Chondrocyte (in vitro differentiated cells): Measurements from ENCODE around the gene NIBAN1. TPM values are rescaled to one million over a fixed set of nuclear protein-coding genes. Genes with fewer than 3 reads are reported as not detected.

ENCODE experiments used
- DNase-seq: peaks from one replicate; pipeline ENCODE4 v3.0.0; 2021; ENCODE audit warnings: mixed read lengths, low spot score
- H3K27ac Mint-ChIP-seq: one replicate; pipeline ENCODE4 v1.8.0; 2021; ENCODE audit warnings: mild to moderate bottlenecking, moderate library complexity, mixed read lengths; ENCODE audit not compliant: unreplicated experiment
- H3K27me3 Mint-ChIP-seq: 2 replicates; pipeline ENCODE4 v1.8.0; 2021; ENCODE audit warnings: low read depth, mixed read lengths
- H3K36me3 Mint-ChIP-seq: 2 replicates; pipeline ENCODE4 v1.8.0; 2021; ENCODE audit warnings: low read depth, mixed read lengths
- H3K4me1 Mint-ChIP-seq: 2 replicates; pipeline ENCODE4 v1.8.0; 2021; ENCODE audit warnings: low read depth, mild to moderate bottlenecking, mixed read lengths
- H3K4me3 Mint-ChIP-seq: one replicate; pipeline ENCODE4 v1.8.0; 2021; ENCODE audit warnings: mild to moderate bottlenecking, moderate library complexity, mixed read lengths; ENCODE audit not compliant: unreplicated experiment
- H3K9me3 Mint-ChIP-seq: 2 replicates; pipeline ENCODE4 v1.8.0; 2021; ENCODE audit warnings: low read depth, mixed read lengths
- CTCF ChIP-seq: fragments of 200-600 bp; sonication (generic); IDR thresholded peaks from 2 replicates; pipeline ENCODE4 v1.5.0; 2021; ENCODE audit warnings: antibody characterized with exemption, mild to moderate bottlenecking, moderate library complexity
- total RNA-seq: library from RNA; stranded (reverse); gene quantifications from 3 replicates; pipeline ENCODE4 v1.2.1, GENCODE V29; 2021

The NIBAN1 gene
- total RNA-seq, 1 donor from 2014 or later: 101 TPM

GRCh38 chr1:184943998-184944397 lies 30.3 kb downstream of the NIBAN1 start:
- TF ChIP-seq CTCF: no peak
- Mint-ChIP-seq H3K4me1 (peaks cover 43% of the 10 kb centered on the region), H3K27me3 (no peaks in the 10 kb centered on the region), H3K36me3 (peaks cover 10% of the 10 kb centered on the region), H3K9me3 (no peaks in the 10 kb centered on the region), H3K27ac (no peak overlapping the region), H3K4me3 (no peak overlapping the region)
- DNase-seq: no peak

- no peak for TF ChIP-seq CTCF
- Mint-ChIP-seq H3K36me3 (peaks cover 10% of the 10 kb centered on the region), H3K9me3 (no peaks in the 10 kb centered on the region), H3K4me3 (no peak overlapping the region), H3K4me1 (peaks cover 38% of the 10 kb centered on the region), H3K27ac (no peak overlapping the region), H3K27me3 (no peaks in the 10 kb centered on the region)
- no peak for DNase-seq
Observed at GRCh38 chr1:184941735-184942134, 32.6 kb downstream of the NIBAN1 start.

- no peaks in the 10 kb centered on the region for H3K27me3 Mint-ChIP-seq
Observed at GRCh38 chr1:184941410-184941733, 32.9 kb downstream of the NIBAN1 start.

GRCh38 chr1:184940694-184941409 lies 33.5 kb downstream of the NIBAN1 start:
- Mint-ChIP-seq H3K36me3 (peaks cover 10% of the 10 kb centered on the region), H3K4me3 (no peak overlapping the region), H3K9me3 (no peaks in the 10 kb centered on the region), H3K27ac (peak overlapping the region; percentile 23), H3K4me1 (peaks cover 41% of the 10 kb centered on the region), H3K27me3 (no peaks in the 10 kb centered on the region)
- no peak for DNase-seq
- TF ChIP-seq CTCF: no peak

More at GRCh38 chr1:184941410-184941733, 32.9 kb downstream of the NIBAN1 start:
- no peak overlapping the region for H3K4me3 Mint-ChIP-seq
- DNase-seq: no peak
- H3K36me3 Mint-ChIP-seq: peaks cover 10% of the 10 kb centered on the region
- H3K27ac Mint-ChIP-seq: no peak overlapping the region
- H3K9me3 Mint-ChIP-seq: no peaks in the 10 kb centered on the region
- peaks cover 41% of the 10 kb centered on the region for H3K4me1 Mint-ChIP-seq
- TF ChIP-seq CTCF: no peak

GRCh38 chr1:184940226-184940625 lies 34.1 kb downstream of the NIBAN1 start:
- H3K36me3 Mint-ChIP-seq: peaks cover 10% of the 10 kb centered on the region
- peak overlapping the region; percentile 49 for H3K27ac Mint-ChIP-seq
- H3K4me3 Mint-ChIP-seq: no peak overlapping the region
- no peaks in the 10 kb centered on the region for H3K9me3 Mint-ChIP-seq
- H3K4me1 Mint-ChIP-seq: peaks cover 37% of the 10 kb centered on the region
- no peak for DNase-seq
- H3K27me3 Mint-ChIP-seq: no peaks in the 10 kb centered on the region
- TF ChIP-seq CTCF: no peak
